HG03520 (cell line): ENCODE data around the gene ANHX.
"Not testable (repeated sequence)": the region's sequence is repeated elsewhere in the genome, so short reads cannot be mapped to it uniquely, and the experiment has no call there.

Experiments used
- ATAC-seq: cut with Tn5 transposase; IDR thresholded peaks from one replicate; pipeline ENCODE4 v1.9.1; 2021; ENCODE audit warnings: mild to moderate bottlenecking, moderate library complexity; ENCODE audit not compliant: unreplicated experiment

ANHX gene

DNA sequence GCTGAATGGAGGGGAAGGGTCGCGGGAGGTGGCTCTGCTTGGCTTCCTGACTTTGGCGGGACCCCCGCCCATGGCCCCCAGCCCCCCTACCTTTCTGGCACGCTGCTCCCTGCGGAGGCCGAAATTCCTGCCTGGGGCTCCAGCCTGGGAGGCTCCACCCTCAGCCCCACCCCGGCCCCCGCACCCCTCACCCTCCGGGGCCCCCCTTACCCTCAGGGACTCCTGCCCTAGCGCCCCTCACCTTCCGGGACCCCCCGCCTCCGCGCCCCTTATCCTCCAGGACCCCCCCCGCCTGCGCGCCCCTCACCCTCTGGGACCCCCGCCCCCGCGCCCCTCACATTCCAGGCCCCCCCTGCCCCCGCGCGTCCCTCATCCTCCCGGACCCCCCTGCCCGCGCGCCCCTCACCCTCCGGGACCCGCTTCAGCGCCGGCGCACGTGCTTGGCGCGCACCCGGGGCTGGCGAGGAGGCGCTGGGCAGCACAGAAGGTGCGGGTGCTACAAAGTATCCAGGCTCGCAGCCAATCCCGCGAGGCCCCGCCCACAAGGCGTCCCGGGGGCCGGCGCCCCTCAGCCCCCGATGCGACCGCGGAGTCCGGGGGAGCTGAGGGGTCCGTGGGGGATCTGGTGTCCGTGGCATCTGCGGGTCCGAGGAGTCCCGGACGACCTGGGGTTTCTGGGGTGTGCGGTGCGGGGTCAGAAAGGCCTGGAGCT lies at the start of gene ANHX:
Gene ANHX, minus strand, starts transcription at position 477 of the 712 bp plus-strand sequence. CDS start 1,521 bp downstream, outside the sequence.
- ATAC-seq = no peak

DNA sequence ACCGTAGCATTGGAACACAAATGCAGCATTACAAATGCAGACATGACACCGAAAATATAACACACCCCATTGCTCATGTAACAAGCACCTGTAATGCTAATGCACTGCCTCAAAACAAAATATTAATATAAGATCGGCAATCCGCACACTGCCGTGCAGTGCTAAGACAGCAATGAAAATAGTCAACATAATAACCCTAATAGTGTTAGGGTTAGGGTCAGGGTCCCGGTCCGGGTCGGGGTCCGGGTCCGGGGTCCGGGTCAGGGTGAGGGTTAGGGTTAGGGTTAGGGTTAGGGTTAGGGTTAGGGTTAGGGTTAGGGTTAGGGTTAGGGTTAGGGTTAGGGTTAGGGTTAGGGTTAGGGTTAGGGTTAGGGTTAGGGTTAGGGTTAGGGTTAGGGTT lies 29.0 kb upstream of the ANHX start:
- ATAC-seq = not testable (repeated sequence)

DNA sequence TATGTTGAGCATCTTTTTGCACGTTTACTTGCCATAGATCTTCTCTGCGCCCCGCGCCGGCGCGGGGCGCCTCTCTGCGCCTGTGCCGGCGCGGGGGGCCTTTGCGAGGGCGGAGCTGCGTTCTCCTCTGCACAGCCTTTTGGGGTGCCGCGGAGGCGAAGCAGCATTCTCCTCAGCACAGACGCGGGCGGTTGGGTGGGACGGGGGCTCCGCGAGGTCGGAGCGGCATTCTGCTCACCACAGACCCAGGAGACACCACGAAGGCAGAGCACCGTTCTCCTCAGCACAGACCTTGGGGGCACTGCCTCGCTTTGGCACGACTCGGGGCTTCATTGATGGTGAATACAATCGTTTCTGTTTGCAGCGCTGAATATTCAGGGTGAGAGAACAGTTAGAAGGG lies 28.5 kb upstream of the ANHX start:
- no peak for ATAC-seq

DNA sequence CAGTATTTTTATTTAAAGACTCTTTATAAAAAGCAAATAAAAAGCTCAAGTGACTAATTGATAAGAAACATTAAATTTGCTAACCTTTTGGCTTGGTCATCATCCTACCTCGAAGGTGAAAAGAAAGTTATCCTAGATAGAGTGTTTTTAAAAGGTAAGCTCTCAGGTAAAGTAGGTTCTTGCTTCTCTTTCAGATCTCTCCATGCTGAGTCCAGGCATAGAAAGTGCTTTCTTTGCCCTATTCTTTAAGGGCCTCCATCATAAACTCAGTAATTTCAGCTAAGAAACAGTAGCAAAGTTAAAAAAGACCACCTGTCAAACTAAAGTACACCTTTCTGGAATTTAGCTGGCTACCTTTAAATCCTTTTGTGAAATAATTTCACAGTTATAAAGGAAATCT lies 20.6 kb upstream of the ANHX start:
- no peak for ATAC-seq

DNA sequence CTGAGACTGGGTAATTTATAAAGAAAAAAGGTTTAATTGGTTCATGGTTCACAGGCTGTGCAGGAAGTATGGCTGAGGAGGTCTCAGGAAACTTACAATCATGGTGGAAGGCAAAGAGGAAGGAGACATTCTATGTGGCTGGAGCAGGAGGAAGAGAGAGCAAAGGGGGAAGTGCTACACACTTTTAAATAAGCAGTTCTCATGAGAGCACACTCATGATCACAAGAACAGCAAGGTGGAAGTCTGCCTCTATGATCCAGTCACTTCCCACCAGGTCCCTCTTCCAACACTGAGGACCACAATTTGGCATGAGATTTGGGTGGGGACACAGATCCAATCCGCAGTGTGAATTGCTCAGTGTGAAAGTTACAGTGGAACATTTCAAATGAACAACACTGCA lies 20.2 kb upstream of the ANHX start:
- not testable (repeated sequence) for ATAC-seq

DNA sequence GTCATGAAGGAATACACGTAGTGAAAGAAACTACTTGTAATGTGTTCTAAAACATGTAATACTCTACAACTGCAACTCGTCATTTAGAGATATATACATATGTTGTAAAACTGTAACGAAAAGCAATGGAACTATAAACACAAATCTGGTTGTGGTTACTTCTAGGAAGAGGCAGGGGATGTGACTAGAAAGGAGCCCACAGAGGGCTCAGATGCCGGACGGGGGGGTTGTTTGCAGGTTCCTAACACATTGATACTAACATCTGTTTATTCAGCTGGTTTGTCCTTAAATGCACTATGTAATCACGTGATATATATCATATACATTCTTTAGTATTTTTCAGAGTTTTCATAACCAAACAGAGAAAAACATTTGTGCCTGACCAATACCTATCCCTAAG lies 16.1 kb upstream of the ANHX start:
- no peak for ATAC-seq

DNA sequence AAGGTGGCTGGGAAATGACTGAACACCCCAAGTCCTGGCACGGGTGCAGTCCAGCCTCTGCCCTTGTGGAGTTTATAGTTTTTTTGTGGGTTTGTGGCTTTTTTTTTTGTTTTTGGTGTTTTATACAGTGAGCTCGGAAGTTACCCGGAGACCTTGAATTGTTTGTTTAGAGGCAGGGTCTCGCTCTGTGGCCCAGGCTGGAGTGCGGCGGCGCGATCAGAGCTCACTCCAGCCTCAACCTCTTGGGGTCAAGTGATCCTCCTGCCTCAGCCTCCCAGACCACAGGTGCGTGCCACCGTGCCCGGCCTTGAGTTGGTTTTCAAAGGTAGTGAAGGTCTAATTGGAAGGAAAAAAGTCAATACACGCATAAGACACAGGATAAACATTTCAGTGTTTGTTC lies 879 bp upstream of the ANHX start:
- no peak for ATAC-seq

DNA sequence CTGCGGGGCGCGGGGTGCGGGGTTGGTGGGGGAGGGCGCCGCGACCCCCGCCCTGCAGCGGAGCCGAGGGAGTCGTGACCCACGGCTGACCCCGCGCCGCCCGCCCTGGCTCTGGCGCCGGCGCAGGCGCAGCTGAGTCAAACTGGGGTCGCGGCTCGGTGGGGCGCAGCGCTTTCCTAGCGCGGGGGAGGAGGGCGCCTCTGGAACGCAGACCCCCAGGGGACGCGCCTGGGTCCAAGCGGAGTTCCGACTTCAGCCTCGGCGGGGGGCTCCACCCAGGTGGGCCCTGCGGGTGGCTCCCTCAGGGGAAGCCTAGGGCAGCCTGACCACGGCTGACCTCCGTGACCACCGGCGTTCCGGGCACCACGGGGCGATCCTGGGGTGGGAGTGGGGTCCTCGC lies 467 bp upstream of the ANHX start:
- ATAC-seq = no peak

DNA sequence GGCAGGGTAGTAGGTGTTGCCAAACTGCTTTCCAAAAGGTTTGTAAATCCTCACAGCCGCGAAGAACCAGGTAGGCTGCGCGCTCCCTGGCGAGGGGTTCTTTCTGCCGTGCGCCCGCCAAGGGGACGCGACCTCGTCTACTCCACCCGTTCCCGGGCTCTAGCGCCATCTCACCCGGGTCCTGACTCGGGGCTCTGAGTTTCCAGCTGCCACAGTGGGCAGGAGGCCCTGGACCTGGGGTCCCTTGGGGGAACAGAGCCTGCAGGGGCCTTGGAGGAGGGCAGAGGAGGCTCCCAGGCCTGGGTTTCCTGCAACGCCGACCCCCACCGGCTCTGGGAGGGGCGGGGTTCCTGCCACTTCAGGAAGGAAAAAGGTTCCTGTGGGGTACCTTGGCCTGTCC lies 706 bp downstream of the ANHX start:
- ATAC-seq = no peak

DNA sequence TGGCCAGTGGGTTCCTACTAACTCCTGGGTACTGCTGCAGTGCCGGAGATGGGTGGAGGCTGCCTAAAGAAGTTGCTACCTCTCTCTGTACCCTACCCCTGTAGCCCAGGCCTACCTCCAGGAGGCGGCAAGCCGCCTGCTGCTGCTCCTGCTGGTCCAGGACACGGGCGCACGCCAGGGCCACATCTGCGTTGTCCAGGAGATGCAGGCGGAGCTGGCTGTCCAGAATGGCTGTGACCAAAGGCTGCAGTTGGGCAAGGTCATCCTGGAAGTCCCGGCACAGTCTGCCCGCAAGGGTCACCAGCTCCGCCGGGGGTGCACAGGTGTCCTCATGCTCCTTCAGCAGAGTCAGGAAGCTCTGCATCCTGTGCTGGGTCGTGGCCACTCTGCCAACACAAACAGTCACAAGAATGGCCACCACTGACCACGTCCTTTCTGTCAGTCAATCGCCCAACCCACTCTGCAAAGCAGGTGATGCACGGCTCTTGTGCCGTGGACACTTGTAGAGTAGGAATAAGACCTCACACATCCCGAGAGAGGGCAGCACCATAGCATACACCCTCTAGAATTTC lies 1.6 kb downstream of the ANHX start:
- ATAC-seq = no peak

DNA sequence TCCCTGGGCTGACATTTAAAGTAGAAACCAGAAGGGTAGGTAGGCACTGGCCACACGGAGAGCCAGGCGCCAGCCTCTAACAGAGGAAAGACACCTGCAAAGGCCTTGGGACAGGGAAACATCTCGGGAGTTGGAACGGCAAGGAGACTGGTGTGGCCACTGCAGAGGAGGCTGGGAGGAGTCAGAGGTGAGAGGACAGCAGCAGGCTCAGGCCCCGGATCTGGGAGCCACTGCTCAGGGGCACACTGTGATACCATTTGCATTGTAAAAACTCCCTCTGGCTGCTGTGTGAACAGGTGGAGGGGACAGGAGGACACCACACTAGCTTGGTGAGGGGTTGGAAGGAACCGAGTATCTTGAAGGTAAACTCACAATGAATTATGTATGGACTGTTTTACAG lies 2.7 kb downstream of the ANHX start:
- no peak for ATAC-seq

DNA sequence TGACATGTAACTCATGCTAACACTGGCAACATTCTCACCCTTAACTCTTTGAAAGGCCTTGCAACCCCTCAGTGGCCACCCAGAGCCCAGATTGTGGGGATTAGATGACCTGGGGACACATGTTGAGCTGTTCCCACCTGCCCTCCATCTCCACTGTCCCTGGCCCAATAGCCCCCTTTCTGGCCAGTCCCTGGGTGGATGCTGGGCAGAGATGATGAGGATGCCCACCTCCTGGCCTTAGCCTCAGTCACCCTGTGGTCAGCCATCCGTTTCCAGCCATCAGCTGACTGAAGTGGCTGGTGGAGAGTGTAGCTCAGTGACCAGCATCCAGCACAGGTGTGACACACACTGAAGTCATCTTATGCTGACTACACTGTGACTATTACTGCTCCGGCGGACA lies 4.7 kb downstream of the ANHX start:
- ATAC-seq = no peak

DNA sequence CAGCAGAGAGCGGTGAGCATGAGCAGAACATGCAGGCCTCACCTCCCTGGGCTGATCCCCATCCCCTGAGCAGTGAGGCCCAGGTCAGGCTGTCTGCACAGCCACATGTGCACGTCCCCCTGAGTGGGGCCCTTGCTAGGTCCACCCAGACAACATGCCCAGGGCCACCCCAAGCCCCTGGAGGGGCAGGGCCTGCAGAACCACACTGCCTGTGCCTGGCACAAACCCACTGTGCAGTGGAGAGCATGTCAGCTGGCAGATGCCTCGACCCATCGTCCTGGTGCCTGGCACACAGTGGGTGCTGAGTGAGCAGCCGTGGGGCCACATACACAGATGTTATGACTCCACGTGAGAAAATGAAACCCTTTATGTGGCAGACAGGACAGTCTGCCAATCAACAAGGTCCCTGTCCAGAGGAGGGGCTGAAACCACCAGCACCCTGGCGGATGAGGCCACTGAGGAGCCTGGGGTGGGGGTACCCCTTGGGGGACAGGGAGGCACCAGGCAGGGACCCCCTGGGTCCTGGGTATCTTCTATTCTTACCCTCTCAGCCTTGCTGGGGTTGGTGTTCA lies 8.3 kb downstream of the ANHX start:
- ATAC-seq = no peak

DNA sequence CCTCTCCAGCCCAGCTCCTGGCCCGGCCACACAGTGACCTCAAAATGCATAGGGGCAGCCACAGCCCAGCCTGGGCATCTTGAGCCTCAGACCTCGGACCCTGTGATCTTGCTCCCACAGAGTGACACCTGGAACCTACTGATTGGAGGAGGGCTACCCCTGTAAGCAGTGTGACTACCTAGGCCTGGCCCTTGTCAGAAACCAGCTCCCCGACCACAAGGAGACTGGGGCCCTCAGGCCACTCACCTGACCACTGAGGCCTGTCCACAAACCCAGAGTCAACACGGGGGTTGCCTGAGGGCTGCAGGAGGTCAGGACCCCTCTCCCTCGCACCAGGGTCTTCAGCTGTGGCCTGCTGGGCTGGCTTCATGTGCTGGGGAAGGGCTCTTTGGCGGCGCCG lies 9.0 kb downstream of the ANHX start:
- no peak for ATAC-seq

DNA sequence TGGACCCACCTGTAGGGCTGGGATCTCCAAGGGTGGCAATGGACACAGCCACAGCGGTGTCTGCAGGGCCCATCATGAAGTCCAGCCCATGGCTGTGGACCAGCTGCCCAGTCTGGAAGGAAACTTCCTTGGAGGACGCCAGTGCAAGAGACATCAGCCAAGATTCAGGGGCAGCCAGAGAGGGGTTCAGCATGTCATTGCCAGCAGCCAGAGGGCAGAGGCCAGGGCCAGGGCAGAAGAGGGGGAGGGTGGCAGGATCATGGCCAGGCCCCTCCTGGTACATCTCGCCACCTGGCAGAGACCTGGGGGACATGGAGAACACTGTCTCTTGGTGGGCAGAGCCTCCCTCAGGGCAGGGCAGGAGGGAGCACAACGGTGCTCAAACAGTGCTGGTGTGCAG lies 10.2 kb downstream of the ANHX start:
- no peak for ATAC-seq

DNA sequence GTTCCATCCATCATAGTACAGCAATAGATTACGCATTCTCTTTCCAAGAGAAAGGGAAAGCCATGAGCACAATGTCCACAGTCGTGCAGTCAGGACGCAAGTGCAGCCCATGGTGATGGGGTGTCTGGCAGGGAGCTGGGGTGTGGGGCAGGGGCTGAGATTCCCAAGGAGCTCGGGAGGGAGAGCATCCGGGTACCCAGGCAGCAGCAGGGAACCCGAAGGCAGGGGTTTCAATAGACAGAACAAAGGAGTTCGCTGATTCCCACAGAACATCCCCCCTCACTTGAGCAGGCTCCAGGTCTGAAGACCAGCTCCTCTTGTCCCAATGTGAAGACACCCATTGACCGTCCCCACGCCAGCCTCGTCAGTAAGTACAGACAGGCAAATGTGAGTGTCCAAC lies 13.5 kb downstream of the ANHX start:
- no peak for ATAC-seq

DNA sequence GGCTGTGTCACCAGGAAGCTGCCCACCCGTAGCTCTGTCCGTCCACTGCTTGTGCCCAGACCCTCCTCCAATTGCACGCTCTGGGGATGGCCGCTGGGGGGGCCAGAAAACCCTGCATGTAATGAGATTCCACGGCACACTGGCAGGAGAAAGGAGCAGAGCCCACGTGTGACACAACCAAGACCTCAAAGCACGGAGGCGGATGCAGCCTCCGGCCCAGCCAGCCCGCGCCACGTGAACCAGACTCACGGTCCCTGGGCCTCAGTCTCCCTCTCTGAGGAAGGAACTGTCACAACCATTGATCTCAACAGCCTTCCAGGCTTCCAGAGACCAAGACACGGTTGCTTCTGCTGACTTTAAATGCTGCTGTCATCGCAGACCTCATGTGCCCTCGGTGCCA lies 14.4 kb downstream of the ANHX start:
- no peak for ATAC-seq

DNA sequence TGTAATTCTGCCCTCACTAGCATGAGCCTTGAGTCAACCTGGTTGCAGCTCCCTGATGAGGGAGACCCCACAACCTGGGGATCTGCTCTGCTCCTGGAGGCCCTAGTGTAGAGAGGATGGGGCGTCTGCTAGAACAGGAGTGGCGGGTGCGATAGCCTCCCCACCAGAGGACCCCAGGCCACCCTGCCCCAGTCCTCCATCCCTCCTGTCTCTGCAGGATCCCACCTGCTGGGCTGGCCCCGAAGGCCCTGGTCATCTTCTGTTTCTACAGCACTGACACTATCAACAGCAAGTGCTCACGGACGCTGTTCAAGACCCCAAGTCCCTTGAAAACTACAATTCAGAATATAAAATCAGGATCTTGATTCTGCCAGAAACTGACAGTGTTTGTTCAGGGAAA lies 15.2 kb downstream of the ANHX start:
- ATAC-seq = no peak

DNA sequence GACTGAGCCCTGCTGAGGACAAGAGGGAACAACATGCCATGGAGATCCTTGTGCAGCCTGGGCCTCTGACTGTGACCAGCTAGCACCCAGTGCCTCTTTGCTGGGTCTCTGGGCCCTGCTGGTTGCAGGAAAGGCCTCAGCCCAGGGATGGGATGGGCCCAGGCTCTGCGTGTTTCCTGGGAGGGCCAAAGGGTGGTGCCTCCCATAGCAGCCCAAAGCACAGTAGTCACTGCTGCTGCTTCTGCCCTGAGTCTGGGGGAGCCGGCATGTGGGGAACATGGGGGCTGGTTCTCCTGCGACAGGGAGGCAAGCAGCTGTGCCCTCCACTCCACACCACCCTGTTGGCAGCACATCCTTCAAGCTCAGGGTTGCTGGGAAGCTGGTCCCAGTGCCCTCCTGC lies 18.5 kb downstream of the ANHX start:
- no peak for ATAC-seq

DNA sequence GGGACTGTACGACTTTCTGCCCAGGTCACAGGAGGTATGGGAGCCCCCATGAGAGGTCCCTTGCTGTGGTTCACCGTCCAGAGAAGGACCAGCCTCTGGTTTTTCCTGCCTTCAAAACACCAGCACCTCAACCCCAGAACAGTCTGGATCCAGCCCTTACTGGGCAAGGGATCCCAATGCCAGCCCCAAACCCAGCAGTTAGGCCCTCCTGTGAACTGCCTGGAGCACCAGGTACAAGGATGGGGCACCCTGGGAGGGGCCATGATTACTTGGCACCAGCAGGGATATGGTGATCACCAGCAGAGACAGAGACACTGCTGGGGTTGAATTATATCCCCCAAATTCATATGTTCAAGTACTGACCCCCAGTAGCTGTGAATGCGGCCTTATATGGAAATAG lies 20.0 kb downstream of the ANHX start:
- ATAC-seq = no peak

DNA sequence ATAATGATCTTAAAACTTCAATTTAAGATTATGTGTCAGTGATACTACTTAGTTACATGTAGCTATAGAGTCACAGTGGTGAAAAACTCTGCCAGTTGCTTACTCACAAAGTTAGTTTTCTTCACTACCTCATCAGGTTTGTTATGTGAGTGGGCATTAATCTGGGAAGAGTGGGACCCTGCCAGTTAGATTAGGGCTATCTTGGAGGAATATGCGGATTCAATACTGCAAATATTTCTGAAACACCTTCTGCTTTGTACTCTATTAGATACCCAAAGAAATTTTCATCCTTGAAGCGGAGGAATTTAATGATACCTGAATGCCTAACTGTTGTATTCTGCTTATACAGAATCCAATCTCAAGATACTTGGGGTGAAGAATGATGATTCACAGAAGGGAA lies 29.3 kb downstream of the ANHX start:
- ATAC-seq = no peak

DNA sequence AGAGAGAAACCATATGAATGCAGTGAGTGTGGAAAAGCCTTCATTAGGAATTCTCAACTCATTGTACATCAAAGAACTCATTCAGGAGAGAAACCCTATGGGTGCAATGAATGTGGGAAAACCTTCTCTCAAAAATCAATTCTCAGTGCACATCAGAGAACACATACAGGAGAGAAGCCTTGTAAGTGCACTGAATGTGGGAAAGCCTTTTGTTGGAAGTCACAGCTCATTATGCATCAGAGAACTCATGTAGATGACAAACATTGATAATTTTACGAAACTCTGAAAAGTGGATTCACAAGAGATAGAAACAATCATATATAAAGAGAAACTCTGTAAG lies 31.4 kb downstream of the ANHX start:
- ATAC-seq = no peak
